COLO668 (cell line): Measurements from ENCODE around the gene FMR1NB.

ENCODE experiments used
- DNase-seq: peaks from one replicate; lab custom pipeline; 2025; ENCODE audit not compliant: unreplicated experiment; lab: John Stamatoyannopoulos, UW

The FMR1NB gene

GRCh38 chrX:147981038-147981752, at the start of gene FMR1NB:
FMR1NB (plus strand) TSS chrX:147981337; CDS start chrX:147981403, 66 bp downstream.
- DNase-seq: no peak

GRCh38 chrX:147933815-147934214, 47.3 kb upstream of the FMR1NB start:
- no peak for DNase-seq

- no peak for DNase-seq
These were observed 45.9 kb upstream of the FMR1NB start for GRCh38 chrX:147935156-147935758.

GRCh38 chrX:147945286-147945685, 35.9 kb upstream of the FMR1NB start:
- no peak for DNase-seq

- no peak for DNase-seq
These were observed 32.6 kb upstream of the FMR1NB start for GRCh38 chrX:147948531-147948930.

GRCh38 chrX:147950352-147950751, 30.8 kb upstream of the FMR1NB start:
- no peak for DNase-seq

GRCh38 chrX:147953976-147954375, 27.2 kb upstream of the FMR1NB start:
- no peak for DNase-seq

GRCh38 chrX:147957291-147957690, 23.8 kb upstream of the FMR1NB start:
- no peak for DNase-seq

GRCh38 chrX:147958291-147958690, 22.8 kb upstream of the FMR1NB start:
- no peak for DNase-seq

- no peak for DNase-seq
These were observed 20.4 kb upstream of the FMR1NB start for GRCh38 chrX:147960722-147961121.

GRCh38 chrX:147962476-147962875, 18.7 kb upstream of the FMR1NB start:
- no peak for DNase-seq

GRCh38 chrX:147978931-147979330, 2.2 kb upstream of the FMR1NB start:
- no peak for DNase-seq

- no peak for DNase-seq
These were observed 39.2 kb downstream of the FMR1NB start for GRCh38 chrX:148020329-148020728.

- DNase-seq: no peak
These were observed 43.5 kb downstream of the FMR1NB start for GRCh38 chrX:148024425-148025148.

GRCh38 chrX:148035380-148035779, 54.2 kb downstream of the FMR1NB start:
- no peak for DNase-seq

GRCh38 chrX:148037020-148037419, 55.9 kb downstream of the FMR1NB start:
- no peak for DNase-seq

GRCh38 chrX:148043271-148043855, 62.2 kb downstream of the FMR1NB start:
- DNase-seq: no peak

- no peak for DNase-seq
These were observed 66.1 kb downstream of the FMR1NB start for GRCh38 chrX:148047200-148047599.

- no peak for DNase-seq
These were observed 68.3 kb downstream of the FMR1NB start for GRCh38 chrX:148049441-148049840.

GRCh38 chrX:148051973-148052372, 70.8 kb downstream of the FMR1NB start:
- DNase-seq: no peak

- no peak for DNase-seq
These were observed 86.1 kb downstream of the FMR1NB start for GRCh38 chrX:148067285-148067684.
